GM18909 (cell line): Measurements from ENCODE around the gene DNAI7.

Source experiments
- ATAC-seq: cut with Tn5 transposase; IDR thresholded peaks from one replicate; pipeline ENCODE4 v1.9.1; 2021; ENCODE audit warnings: mild to moderate bottlenecking; ENCODE audit not compliant: unreplicated experiment, poor library complexity

Gene DNAI7, protein sequence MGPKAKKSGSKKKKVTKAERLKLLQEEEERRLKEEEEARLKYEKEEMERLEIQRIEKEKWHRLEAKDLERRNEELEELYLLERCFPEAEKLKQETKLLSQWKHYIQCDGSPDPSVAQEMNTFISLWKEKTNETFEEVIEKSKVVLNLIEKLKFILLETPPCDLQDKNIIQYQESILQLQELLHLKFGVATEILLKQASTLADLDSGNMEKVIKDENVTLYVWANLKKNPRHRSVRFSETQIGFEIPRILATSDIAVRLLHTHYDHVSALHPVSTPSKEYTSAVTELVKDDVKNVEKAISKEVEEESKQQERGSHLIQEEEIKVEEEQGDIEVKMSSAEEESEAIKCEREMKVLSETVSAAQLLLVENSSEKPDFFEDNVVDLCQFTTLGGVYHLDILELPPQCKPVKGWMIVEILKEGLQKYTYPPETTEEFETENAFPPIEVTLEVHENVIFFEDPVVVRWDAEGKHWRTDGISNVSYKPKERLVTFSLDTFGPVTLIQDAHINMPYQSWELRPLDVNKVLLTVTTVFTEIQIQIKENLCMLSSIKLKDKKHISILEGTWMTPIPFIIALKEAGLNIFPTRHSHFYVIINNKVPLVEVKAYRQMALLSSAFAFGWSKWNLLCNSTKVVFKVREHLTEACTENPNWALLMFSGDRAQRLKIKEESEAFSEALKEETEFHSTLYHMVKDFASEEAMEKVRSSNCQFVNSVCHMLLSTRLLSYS

DNA sequence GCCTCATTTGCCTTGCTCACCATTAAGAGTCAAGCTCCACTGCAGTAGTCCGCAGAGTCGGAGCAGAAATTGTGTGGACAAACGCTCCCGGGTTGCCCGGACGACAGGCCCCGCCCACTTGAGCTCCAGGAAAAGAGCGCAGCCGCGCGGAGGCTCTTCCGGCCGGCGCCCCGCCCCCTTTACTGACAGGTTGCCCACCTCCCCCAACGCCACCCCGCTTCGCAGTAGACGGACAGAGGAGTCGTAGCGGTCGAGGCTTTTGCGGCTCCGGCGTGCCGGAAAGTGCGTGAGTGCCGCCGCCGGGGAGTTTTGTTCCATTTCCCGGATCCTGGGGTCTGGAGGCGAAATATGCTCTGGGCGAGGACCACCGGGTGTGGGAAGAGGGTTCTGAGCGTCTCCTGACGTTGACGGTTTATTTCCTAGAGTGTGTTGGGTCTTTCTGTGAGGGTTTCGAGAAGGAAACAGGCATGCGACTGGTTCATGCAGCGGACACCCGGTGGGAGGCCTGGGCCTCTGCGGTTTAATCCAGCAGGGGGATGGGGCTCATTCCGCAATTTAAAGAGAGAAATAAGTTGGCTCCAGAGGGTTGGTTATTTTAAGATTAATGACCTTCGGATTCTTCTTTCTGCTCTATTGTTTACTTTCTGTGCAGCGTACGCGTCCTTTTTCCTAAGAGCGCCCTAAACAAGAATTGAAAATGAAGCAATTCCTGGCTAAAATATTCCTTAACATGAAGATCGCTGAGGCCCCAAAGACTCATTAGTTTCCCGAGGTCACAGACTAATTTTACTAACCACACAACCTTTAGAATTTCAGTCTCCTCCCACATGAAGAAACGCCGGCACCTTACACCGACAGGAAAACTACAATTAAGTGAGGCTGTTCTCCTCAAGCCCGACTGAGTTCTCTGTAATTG lies at the start of gene DNAI7, which contains the start of gene ETFRF1:
DNAI7 (minus strand) TSS at position 105 of the 916 bp plus-strand sequence; CDS start at position 23, 82 bp downstream.
ETFRF1 (plus strand) TSS at position 182 of the 916 bp plus-strand sequence. CDS start 8,720 bp downstream, outside the sequence.
- ATAC-seq, result peak; percentile 95

DNA sequence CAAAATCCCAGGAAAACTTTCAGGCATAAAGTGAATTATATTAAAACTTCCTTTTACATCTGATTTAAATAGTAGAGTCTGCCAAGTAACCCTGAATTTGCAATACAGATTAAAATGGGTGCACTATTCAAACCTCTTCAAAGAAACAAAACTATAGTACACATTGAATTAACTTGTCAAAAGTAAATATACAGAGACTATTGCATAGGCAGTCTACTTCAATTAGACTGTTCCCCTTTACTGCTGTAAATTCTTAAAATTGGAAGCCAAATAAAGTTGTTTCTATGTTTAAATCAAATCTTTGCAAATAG lies 48.7 kb upstream of the DNAI7 start:
- no peak for ATAC-seq

DNA sequence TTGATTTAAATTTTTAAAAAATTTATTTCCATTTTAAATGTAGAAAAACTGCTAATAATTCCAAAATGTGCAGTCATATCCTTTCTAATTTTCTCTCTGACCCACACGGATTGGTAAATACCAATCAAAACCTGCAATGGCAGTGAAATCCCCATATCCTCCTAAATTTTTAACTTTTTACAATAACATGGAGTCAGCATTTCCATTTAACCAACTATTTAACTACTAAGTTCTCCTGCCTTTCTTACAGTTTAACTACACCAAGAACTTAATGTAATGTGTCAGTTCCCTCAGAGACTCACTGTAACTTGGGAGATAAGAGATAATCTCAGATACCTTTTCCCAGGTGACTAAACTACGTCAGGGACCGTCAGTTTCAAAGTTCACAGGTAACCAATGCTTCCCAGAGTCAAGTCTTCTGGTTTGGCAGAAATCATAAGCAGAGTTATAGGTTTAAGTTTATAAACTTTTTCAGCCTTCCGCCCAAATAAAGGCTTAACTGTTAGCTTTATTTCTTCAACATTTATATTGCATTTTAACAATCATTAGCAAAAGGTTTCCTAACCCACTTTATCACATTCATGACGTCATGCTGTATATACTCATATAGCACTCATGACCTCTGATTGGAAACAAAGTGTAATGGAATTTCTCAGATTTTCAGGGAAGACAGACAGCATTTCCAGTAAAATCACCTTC lies 48.2 kb upstream of the DNAI7 start:
- ATAC-seq, result no peak

GRCh38 chr12:25241167-25242020 lies 46.4 kb upstream of the DNAI7 start:
- peak; percentile 60 for ATAC-seq

DNA sequence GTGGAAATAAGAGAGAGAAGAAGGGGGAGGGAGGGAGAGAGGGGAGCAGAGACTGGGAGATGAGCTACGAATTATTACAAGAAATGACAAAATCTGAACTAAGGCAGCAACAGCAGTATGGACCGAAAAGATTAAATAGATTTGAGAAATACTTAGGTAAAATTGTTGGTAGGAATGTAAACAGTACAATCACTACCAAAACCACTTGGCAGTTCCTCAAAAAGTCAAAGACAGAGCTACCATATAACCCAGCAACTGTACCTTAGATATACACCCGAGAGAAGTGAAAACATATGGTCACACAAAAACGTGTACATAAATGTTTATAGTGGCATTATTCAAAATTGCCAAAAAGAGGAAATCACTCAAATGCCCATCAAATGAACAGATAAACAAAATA lies 41.7 kb upstream of the DNAI7 start:
- ATAC-seq, result no peak

DNA sequence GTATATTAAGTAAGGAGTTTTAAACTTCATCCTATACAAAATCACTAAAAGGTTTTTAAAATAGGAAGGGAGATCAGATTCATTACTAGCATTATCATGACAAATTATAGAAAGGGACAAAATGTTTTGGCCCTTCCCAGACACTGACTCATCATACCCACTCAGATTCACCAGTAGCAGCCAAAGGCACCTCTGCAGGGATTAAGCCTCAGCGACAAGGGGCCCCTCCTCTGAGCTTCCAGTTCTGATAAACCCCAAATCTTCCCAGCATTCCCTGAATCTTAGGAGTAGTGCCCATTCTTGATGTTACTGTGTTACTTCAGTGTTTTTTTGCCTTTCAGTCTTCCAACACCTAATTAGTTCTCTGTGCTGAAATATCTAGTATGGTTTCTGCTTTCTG lies 41.2 kb upstream of the DNAI7 start:
- no peak for ATAC-seq

DNA sequence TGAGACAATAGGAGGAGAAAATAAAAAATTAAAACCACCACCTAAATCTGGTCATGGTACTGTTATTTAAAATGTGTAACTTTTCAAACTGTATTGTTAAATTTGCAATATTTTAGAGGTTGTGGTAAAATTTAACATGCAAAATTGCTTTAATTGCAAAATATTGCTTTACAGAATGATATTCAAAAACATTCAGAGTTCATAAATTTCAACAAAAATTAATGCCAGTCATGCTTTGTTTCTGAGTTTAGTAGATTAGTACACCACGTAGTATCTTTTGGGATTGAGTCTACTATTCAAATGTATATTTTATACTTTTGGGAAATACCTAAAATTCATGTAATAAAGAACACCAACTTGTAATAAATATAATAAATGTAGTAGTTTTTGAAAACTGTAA lies 18.4 kb upstream of the DNAI7 start:
- ATAC-seq, result no peak

DNA sequence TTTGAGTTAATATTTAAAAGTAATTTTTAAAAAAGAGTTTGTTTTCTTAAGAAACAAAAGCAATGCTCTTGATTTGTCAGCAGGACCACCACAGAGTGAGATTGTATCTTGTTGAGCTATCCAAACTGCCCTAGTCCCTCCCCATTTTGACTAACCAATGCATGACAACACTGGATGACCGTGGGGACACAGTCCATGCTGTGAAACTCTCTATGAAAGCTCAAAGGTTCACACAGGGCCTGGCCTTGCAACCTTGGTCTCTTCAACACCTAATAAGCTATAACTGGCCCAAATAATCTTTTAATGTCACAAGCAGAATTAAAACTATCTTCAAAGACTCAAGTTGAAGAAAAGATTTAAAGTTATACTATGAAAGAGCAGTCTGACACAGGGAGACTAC lies 13.6 kb upstream of the DNAI7 start:
- no peak for ATAC-seq

- ATAC-seq, result no peak
These were observed 12.9 kb upstream of the DNAI7 start for GRCh38 chr12:25207846-25208245.

- no peak for ATAC-seq
These were observed 12.5 kb upstream of the DNAI7 start for GRCh38 chr12:25207411-25207810.

DNA sequence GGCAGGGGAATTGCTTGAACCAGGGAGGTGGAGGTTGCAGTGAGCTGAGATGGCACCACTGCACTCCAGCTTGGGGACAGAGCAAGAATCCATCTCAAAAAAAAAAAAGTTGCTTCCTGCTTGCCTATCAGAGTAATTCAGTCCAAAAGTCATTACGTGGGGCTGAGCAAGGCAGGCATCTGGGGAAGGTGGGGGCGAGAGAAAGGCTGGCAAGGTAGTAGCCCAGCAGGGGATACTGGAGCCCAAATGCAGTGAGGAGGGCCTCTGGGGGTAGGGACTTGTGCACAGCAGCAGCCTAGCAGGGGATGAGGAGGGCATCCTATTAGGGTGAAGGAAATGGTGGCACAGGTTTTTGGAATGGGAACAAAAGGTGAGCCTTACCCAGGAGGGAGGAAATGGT lies 7.2 kb upstream of the DNAI7 start:
- ATAC-seq, result no peak

- no peak for ATAC-seq
These were observed 5.7 kb upstream of the DNAI7 start for GRCh38 chr12:25200703-25201102.

- ATAC-seq, result no peak
These were observed 2.6 kb upstream of the DNAI7 start for GRCh38 chr12:25197608-25198007.

DNA sequence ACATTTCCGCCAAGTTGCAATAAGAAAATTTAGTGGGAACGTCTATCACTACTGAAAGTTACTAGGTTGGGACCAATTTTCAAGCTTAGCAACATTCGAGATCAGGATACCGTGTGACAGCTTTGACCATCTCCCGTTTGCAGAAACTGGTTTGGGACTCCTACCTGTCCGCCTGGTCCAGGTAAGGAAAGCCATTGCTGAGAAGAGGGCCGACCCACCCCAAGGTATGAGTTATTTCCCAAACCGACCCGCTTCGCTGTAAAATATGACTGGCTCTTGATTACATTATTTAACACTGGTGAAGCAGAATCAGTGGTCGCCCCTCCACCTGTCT lies 271 bp downstream of the DNAI7 start:
- ATAC-seq, result no peak

DNA sequence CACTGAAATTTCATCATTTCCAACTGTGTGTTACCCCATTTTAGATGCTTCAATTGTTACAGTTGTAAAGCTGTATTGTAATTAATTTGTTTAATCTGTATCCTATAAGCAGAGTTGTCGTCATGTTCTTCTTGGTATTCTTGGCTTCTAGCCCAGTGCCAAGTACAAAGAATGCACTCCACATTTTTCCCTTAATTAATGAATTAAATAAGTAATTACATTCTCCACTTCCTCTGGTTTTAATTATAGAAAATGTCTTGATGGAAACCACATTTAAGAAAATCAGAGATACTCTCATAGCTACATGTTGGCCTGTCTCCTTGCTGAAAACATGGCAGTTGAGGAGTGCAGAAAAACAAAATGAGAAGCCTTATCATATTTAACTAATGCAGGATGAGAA lies 746 bp downstream of the DNAI7 start:
- ATAC-seq, result no peak

DNA sequence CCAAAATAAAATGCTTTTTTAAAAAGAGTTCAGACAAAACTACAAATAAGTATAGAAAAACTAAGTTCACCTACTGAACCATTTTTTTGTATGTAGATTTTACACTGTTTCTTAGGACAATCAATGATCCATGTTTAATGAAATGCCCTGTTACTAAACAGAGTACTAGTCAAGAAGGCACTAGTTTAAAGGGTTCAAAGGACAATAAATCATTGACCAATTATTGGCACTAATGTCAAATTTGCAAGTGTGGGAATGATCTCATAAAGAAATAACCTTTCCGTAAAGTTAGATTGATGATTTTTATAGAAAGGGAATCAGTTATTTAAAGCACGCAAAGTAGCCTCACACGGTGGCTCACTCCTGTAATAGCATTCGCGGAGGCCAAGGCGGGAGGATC lies 4.2 kb downstream of the DNAI7 start:
- ATAC-seq, result no peak

DNA sequence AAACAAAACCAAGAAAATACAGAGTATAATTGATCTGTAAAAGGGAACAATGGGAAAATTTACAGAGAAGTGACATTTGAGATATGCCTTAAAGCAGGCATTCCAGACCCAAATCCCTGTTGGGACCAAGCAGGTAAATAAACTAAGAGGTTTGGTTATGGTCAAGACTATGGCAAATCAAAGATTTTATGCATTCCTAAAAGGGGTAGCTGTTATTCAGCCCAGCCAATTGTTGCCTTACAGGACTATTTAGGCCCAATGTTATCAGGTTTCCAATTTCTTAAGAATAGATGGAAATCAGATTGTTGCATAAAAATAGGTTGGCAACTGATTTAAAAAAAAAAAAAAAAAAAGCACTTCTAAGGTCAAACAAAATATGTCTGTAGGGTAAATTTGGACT lies 5.3 kb downstream of the DNAI7 start:
- no peak for ATAC-seq

GRCh38 chr12:25187781-25188180 lies 7.2 kb downstream of the DNAI7 start:
- no peak for ATAC-seq

GRCh38 chr12:25186788-25187402 lies 8.1 kb downstream of the DNAI7 start:
- peak; percentile 87 for ATAC-seq
